ENCODE data around the gene SPATA31C1.

- TF ChIP-seq, protein P1, sequence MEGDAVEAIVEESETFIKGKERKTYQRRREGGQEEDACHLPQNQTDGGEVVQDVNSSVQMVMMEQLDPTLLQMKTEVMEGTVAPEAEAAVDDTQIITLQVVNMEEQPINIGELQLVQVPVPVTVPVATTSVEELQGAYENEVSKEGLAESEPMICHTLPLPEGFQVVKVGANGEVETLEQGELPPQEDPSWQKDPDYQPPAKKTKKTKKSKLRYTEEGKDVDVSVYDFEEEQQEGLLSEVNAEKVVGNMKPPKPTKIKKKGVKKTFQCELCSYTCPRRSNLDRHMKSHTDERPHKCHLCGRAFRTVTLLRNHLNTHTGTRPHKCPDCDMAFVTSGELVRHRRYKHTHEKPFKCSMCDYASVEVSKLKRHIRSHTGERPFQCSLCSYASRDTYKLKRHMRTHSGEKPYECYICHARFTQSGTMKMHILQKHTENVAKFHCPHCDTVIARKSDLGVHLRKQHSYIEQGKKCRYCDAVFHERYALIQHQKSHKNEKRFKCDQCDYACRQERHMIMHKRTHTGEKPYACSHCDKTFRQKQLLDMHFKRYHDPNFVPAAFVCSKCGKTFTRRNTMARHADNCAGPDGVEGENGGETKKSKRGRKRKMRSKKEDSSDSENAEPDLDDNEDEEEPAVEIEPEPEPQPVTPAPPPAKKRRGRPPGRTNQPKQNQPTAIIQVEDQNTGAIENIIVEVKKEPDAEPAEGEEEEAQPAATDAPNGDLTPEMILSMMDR (conservative IDR thresholded peaks at IDR 0.05; ENCODE audit: low read length): no peak
- no peak for TF ChIP-seq EZH2phosphoT487 (IDR thresholded peaks at IDR 0.05; ENCODE audit: borderline replicate concordance, low read depth, low read length)
These were observed 48.7 kb upstream of the SPATA31C1 start for GRCh38 chr9:87869082-87869481.
